ENCODE results near the gene CAPN2.

GRCh38 chr1:223813645-223814044 lies 101.3 kb downstream of the CAPN2 start:
- TF ChIP-seq PATZ1 (CRISPR knock-in tag; IDR thresholded peaks at IDR 0.05; ENCODE audit: borderline replicate concordance): no peak
- no peak for TF ChIP-seq SNAI2 (CRISPR knock-in tag; IDR thresholded peaks at IDR 0.05)
- no peak for TF ChIP-seq BACH2 (CRISPR knock-in tag; IDR thresholded peaks at IDR 0.05; ENCODE audit: borderline replicate concordance)

Measured in SK-N-SH treated with all-trans-retinoic acid at 6 μM for 48 hours (cell line).